HepG2 (cell line): ENCODE results near the gene AP1G1. TPM values are rescaled to one million over a fixed set of nuclear protein-coding genes. Genes with fewer than 3 reads are reported as not detected.

Experiments
- CAMTA2 ChIP-seq: sonication (generic); formaldehyde crosslinking; IDR thresholded peaks from 2 replicates; pipeline ENCODE4 v1.4.0; 2020; ENCODE audit warnings: mild to moderate bottlenecking, missing genetic modification reagents, borderline replicate concordance
- ETV5 ChIP-seq: IDR thresholded peaks from 2 replicates; pipeline ENCODE4 v1.6.1; 2018; ENCODE audit warnings: missing biosample characterization, missing genetic modification reagents, inconsistent platforms, borderline replicate concordance
- HNF1B ChIP-seq: sonication (generic); formaldehyde crosslinking; IDR thresholded peaks from 2 replicates; pipeline ENCODE4 v1.5.1; 2020; ENCODE audit warnings: mild to moderate bottlenecking, moderate library complexity, missing genetic modification reagents
- HOXA9 ChIP-seq: sonication (generic); formaldehyde crosslinking; IDR thresholded peaks from 2 replicates; pipeline ENCODE4 v1.8.1; 2022; ENCODE audit warnings: missing genetic modification reagents, mild to moderate bottlenecking, moderate library complexity, borderline replicate concordance
- KAT8 ChIP-seq: IDR thresholded peaks from 2 replicates; pipeline ENCODE4 v1.6.1; 2016; ENCODE audit warnings: missing genetic modification reagents, missing compliant biosample characterization
- MXD3 ChIP-seq: IDR thresholded peaks from 2 replicates; pipeline ENCODE4 v1.6.1; 2016; ENCODE audit warnings: mild to moderate bottlenecking, missing biosample characterization, missing genetic modification reagents
- ONECUT2 ChIP-seq: sonication (generic); formaldehyde crosslinking; IDR thresholded peaks from 2 replicates; pipeline ENCODE4 v1.4.0; 2020; ENCODE audit warnings: missing genetic modification reagents
- SP5 ChIP-seq: IDR thresholded peaks from 2 replicates; pipeline ENCODE4 v1.6.1; 2016; ENCODE audit warnings: low read depth, borderline replicate concordance
- SRSF9 ChIP-seq: fragments of 200-400 bp; formaldehyde crosslinking; IDR thresholded peaks from 2 replicates; pipeline ENCODE4 v1.6.1; 2018; ENCODE audit warnings: borderline replicate concordance, mild to moderate bottlenecking, low read depth, low read length; ENCODE audit not compliant: insufficient read depth, poor library complexity, severe bottlenecking
- SUZ12 ChIP-seq: fragments of 150-350 bp; IDR thresholded peaks from 2 replicates; pipeline ENCODE4 v1.6.1; 2014; ENCODE audit warnings: low read depth, low read length
- ZFYVE20 ChIP-seq: sonication (generic); formaldehyde crosslinking; IDR thresholded peaks from 2 replicates; pipeline ENCODE4 v1.8.0; 2023; ENCODE audit warnings: low read depth, mild to moderate bottlenecking, moderate library complexity, missing genetic modification reagents, borderline replicate concordance
- ZHX2 ChIP-seq, 2 experiments: sonication (generic) in 1 of 2; formaldehyde crosslinking in 1 of 2; IDR thresholded peaks; 2 replicates each; pipeline versions ENCODE4 v1.6.1 to v1.9.0; 2014 to 2022; ENCODE audit warnings: antibody characterized with exemption in 1 of 2, borderline replicate concordance in 1 of 2, inconsistent platforms in 1 of 2, low read depth in 1 of 2, missing genetic modification reagents in 1 of 2
- ZNF160 ChIP-seq: sonication (generic); formaldehyde crosslinking; IDR thresholded peaks from 2 replicates; pipeline ENCODE4 v1.8.0; 2022; ENCODE audit warnings: mild to moderate bottlenecking, inconsistent platforms, missing genetic modification reagents
- ZNF639 ChIP-seq: conservative IDR thresholded peaks from 2 replicates; pipeline ENCODE4 v1.6.1; 2018; ENCODE audit warnings: missing genetic modification reagents
- polyA plus RNA-seq, 8 experiments: library from polyadenylated mRNA; depleted of rRNA in 3 of 8; stranded (reverse) in 7 of 8; unstranded in 1 of 8; fragments of >200 nt; fragmentation: Illumina TruSeq in 4 of 8; extraction: Trizol in 4 of 8; gene quantifications; 2 replicates each; pipeline versions ENCODE4 v1.2.1 to v1.2.3, GENCODE V29; 2011 to 2016; ENCODE audit warnings: low read depth in 4 of 8, missing spikeins in 1 of 8, mixed read lengths in 1 of 8; ENCODE audit not compliant: insufficient read depth in 1 of 8
- total RNA-seq, 5 experiments: library from RNA; depleted of rRNA; stranded (reverse); fragments of >200 nt; fragmentation: Illumina TruSeq; extraction: Trizol; gene quantifications; 2 replicates each; pipeline ENCODE4 v1.2.3, GENCODE V29; 2016; ENCODE audit warnings: low read depth in 1 of 5
- TF ChIP-seq, protein P1 (sequence below): sonication (generic); formaldehyde crosslinking; IDR thresholded peaks from 2 replicates; pipeline ENCODE4 v1.8.0; 2022; ENCODE audit warnings: missing genetic modification reagents, mild to moderate bottlenecking, moderate library complexity, borderline replicate concordance

Gene AP1G1
- total and polyA plus RNA-seq, 2 of the 13 experiments (the other 11 are each of a cell fraction or from before 2014, with no cell fraction given): 62.2 to 66.2 TPM

GRCh38 chr16:71808593-71809459 is at the start of gene AP1G1 (continued):
- TF ChIP-seq SRSF9: no peak
- TF ChIP-seq ONECUT2 (CRISPR knock-in tag): no peak
- no peak for TF ChIP-seq HOXA9
- TF ChIP-seq ETV5 (CRISPR knock-in tag): peak; percentile 64
- TF ChIP-seq, protein P1, sequence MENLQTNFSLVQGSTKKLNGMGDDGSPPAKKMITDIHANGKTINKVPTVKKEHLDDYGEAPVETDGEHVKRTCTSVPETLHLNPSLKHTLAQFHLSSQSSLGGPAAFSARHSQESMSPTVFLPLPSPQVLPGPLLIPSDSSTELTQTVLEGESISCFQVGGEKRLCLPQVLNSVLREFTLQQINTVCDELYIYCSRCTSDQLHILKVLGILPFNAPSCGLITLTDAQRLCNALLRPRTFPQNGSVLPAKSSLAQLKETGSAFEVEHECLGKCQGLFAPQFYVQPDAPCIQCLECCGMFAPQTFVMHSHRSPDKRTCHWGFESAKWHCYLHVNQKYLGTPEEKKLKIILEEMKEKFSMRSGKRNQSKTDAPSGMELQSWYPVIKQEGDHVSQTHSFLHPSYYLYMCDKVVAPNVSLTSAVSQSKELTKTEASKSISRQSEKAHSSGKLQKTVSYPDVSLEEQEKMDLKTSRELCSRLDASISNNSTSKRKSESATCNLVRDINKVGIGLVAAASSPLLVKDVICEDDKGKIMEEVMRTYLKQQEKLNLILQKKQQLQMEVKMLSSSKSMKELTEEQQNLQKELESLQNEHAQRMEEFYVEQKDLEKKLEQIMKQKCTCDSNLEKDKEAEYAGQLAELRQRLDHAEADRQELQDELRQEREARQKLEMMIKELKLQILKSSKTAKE (CRISPR knock-in tag): peak; percentile 59; the same call in 1 of the 2 replicates
- peak; percentile 60; the same call in 1 of the 2 replicates for TF ChIP-seq CAMTA2 (CRISPR knock-in tag)
- peak; percentile 82 for TF ChIP-seq ZNF639
- TF ChIP-seq ZFYVE20 (CRISPR knock-in tag): no peak
- peak; percentile 47; the same call in 1 of the 2 replicates for TF ChIP-seq ZNF160 (CRISPR knock-in tag)
- TF ChIP-seq HNF1B (CRISPR knock-in tag): 0 out of 2 replicates have a peak, but pooled peaks have one; percentile 11
- peak; percentile 99 for TF ChIP-seq ZHX2 (IDR thresholded peaks at IDR 0.05; ENCODE audit: low read depth)
- TF ChIP-seq ZHX2 (CRISPR knock-in tag; IDR thresholded peaks at IDR 0.05; ENCODE audit: borderline replicate concordance): peak; percentile 87
- peak; percentile 91 for TF ChIP-seq MXD3 (CRISPR knock-in tag)
- peak; percentile 98 for TF ChIP-seq KAT8
- no peak for TF ChIP-seq SUZ12
- TF ChIP-seq SP5 (CRISPR knock-in tag): peak; percentile 35; the same call in 1 of the 2 replicates
